Mesenchymal stem cell (in vitro differentiated cells and primary cell): ENCODE data around the gene ABCA6.
A peak's percentile ranks its signal among the peaks of the same experiment; 100 is the strongest.

Experiments used
- DNase-seq: peaks from one replicate; pipeline ENCODE4 v3.0.0-alpha.2; 2013
- H2AFZ ChIP-seq: one replicate; pipeline ENCODE4 v1.6.1; 2013; ENCODE audit warnings: low read depth, mild to moderate bottlenecking, control low read depth, inconsistent platforms, low read length, moderate library complexity
- H2AK5ac ChIP-seq: 2 replicates; pipeline ENCODE4 v1.6.1; 2013; ENCODE audit warnings: low read length, moderate library complexity, mild to moderate bottlenecking, inconsistent platforms; ENCODE audit not compliant: severe bottlenecking
- H2BK120ac ChIP-seq: one replicate; pipeline ENCODE4 v1.6.1; 2013; ENCODE audit warnings: low read depth, mild to moderate bottlenecking, inconsistent platforms, low read length, moderate library complexity
- H2BK12ac ChIP-seq, 2 experiments: one replicate each; pipeline ENCODE4 v1.6.1; 2013; ENCODE audit warnings: inconsistent platforms in 2 of 2, low read length in 2 of 2, mild to moderate bottlenecking in 2 of 2, moderate library complexity in 2 of 2, control low read depth in 1 of 2
- H2BK15ac ChIP-seq: one replicate; pipeline ENCODE4 v1.6.1; 2013; ENCODE audit warnings: mild to moderate bottlenecking, low read depth, inconsistent platforms; ENCODE audit not compliant: poor library complexity, severe bottlenecking
- H2BK5ac ChIP-seq: 2 replicates; pipeline ENCODE4 v1.6.1; 2013; ENCODE audit warnings: low read depth, mild to moderate bottlenecking, low read length, control low read depth, inconsistent platforms; ENCODE audit not compliant: poor library complexity, severe bottlenecking
- H3K14ac ChIP-seq, 2 experiments: one replicate each; pipeline ENCODE4 v1.6.1; 2013; ENCODE audit warnings: inconsistent platforms in 2 of 2, low read length in 2 of 2, control low read depth in 1 of 2, mild to moderate bottlenecking in 1 of 2, moderate library complexity in 1 of 2
- H3K18ac ChIP-seq, 2 experiments: one replicate each; pipeline ENCODE4 v1.6.1; 2013; ENCODE audit warnings: inconsistent platforms in 2 of 2, low read length in 2 of 2, control low read depth in 1 of 2, low read depth in 1 of 2, mild to moderate bottlenecking in 1 of 2
- H3K23ac ChIP-seq, 2 experiments: one replicate each; pipeline ENCODE4 v1.6.1; 2013; ENCODE audit warnings: inconsistent platforms in 2 of 2, low read length in 2 of 2, mild to moderate bottlenecking in 2 of 2, moderate library complexity in 2 of 2, control low read depth in 1 of 2
- H3K27ac ChIP-seq: 2 replicates; pipeline ENCODE4 v1.5.1; 2013; ENCODE audit warnings: mild to moderate bottlenecking, moderate library complexity, low read length, control low read depth, inconsistent platforms; ENCODE audit not compliant: poor library complexity, severe bottlenecking
- H3K27me3 ChIP-seq, 2 experiments: 2 replicates each; pipeline versions ENCODE4 v1.6.1 to v1.7.0; 2013; ENCODE audit warnings: low read length in 2 of 2, mild to moderate bottlenecking in 2 of 2, moderate library complexity in 2 of 2, control low read depth in 1 of 2, inconsistent platforms in 1 of 2; ENCODE audit not compliant: control insufficient read depth in 1 of 2, insufficient read depth in 1 of 2
- H3K36me3 ChIP-seq, 2 experiments: 2 replicates each; pipeline versions ENCODE4 v1.6.1 to v1.7.0; 2013; ENCODE audit warnings: low read length in 2 of 2, control low read depth in 1 of 2, inconsistent platforms in 1 of 2, low read depth in 1 of 2, mild to moderate bottlenecking in 1 of 2; ENCODE audit not compliant: insufficient read depth in 2 of 2, control insufficient read depth in 1 of 2
- H3K4ac ChIP-seq, 2 experiments: one replicate each; pipeline ENCODE4 v1.6.1; 2013; ENCODE audit warnings: inconsistent platforms in 2 of 2, low read length in 2 of 2, mild to moderate bottlenecking in 2 of 2, moderate library complexity in 2 of 2, control low read depth in 1 of 2, low read depth in 1 of 2
- H3K4me1 ChIP-seq: 2 replicates; pipeline ENCODE4 v1.6.1; 2013; ENCODE audit warnings: low read depth, low read length, control low read depth; ENCODE audit not compliant: control insufficient read depth, insufficient read depth
- H3K4me2 ChIP-seq: 2 replicates; pipeline ENCODE4 v1.6.1; 2013; ENCODE audit warnings: low read length, mild to moderate bottlenecking, inconsistent platforms; ENCODE audit not compliant: poor library complexity, severe bottlenecking
- H3K4me3 ChIP-seq, 2 experiments: 2 replicates each; pipeline versions ENCODE4 v1.5.1 to v1.7.0; 2013; ENCODE audit warnings: low read length in 2 of 2, mild to moderate bottlenecking in 2 of 2, control low read depth in 1 of 2, low read depth in 1 of 2; ENCODE audit not compliant: insufficient read depth in 1 of 2
- H3K79me1 ChIP-seq: replicated peaks from 2 replicates; pipeline ENCODE4 v1.6.1; 2013; ENCODE audit warnings: mild to moderate bottlenecking, control low read depth, low read length, inconsistent platforms; ENCODE audit not compliant: poor library complexity, severe bottlenecking
- H3K9ac ChIP-seq: 2 replicates; pipeline ENCODE4 v1.7.0; 2013; ENCODE audit warnings: mild to moderate bottlenecking, low read length, moderate library complexity
- H3K9me3 ChIP-seq: 2 replicates; pipeline ENCODE4 v1.7.0; 2013; ENCODE audit warnings: mild to moderate bottlenecking, low read length; ENCODE audit not compliant: control insufficient read depth
- H4K8ac ChIP-seq: one replicate; pipeline ENCODE4 v1.6.1; 2013; ENCODE audit warnings: inconsistent platforms, mild to moderate bottlenecking, low read length, moderate library complexity
- H4K91ac ChIP-seq: one replicate; pipeline ENCODE4 v1.6.1; 2013; ENCODE audit warnings: mild to moderate bottlenecking, low read length, inconsistent platforms
- WGBS: methylation state at CpG from one replicate; pipeline ENCODE4 v1.1.7; 2013; ENCODE audit warnings: mixed read lengths; 5-methylcytosine and 5-hydroxymethylcytosine counted together

The ABCA6 gene

DNA sequence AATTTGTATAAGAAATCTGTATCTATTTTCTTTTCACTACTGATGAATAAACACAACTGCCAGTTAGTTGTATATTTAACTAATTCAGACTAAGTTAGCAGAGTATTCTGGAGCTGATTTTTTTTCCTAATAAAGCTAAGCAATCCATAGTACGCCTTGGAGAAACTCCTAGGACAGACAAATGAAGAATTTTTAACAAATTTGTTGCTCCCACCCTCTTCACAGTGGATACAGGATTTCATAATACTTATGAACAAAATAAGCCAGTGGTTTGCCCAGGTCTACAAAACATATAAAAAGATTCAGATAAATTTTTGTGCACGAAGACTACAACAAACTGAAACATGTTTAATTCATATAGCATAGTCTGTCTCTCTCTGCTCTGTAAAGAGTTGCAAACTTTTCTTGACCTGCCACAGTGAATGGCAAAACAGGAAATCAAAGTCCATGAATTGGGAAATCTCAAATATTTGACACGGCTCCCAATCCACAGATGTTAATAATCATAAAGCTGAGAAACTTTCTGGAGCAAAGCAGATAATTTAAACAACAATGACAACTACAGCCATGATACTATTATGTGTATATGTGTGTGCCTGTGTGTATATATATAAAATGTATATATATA, 594 bp upstream of the ABCA6 start:
- 98% methylated on average over 2 of the region's 3 CpGs for WGBS
- Histone ChIP-seq H3K27ac (no peak overlapping the region), H4K91ac (no peak overlapping the region), H3K9ac (peak overlapping the region; percentile 97), H3K23ac (no peak overlapping the region), H2BK5ac (no peak overlapping the region), H3K4me1 (no peaks in the 10 kb centered on the region), H3K9me3 (peaks cover 3% of the 10 kb centered on the region), H3K18ac (no peak overlapping the region), H2BK15ac (no peak overlapping the region), H3K79me1 (no peaks in the 10 kb centered on the region), H2BK12ac (no peak overlapping the region), H2AFZ (no peak overlapping the region), H2AK5ac (no peak overlapping the region), H3K27me3 (no peaks in the 10 kb centered on the region), H4K8ac (no peak overlapping the region), H3K14ac (no peak overlapping the region), H3K4me3 (peak overlapping the region in 1 of 2 experiments; percentile 86), H3K36me3 (peaks cover 0 to 13% of the 10 kb centered on the region in 2 experiments), H2BK120ac (no peak overlapping the region), H3K4ac (no peak overlapping the region), H3K4me2 (no peak overlapping the region)
- DNase-seq = no peak

DNA sequence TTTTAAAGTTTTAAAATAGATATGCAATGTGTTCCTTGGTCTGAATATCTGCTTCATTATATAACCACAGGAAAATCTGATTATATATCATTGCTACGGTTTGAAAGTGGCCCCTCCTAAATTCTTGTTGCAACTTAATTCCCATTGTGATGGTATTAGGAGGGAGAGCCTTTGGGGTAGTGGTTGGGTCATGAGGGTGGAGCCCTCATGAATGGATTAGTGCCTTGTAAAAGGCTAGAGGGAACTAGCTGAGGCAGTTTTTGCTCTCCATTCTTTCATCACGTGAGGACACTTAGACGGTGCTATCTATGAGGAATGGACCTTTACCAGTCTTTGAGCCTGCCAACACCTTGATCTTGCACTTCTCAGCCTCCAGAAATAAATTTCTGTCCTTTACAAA, 7.6 kb downstream of the ABCA6 start:
- H3K9me3 ChIP-seq = peaks cover 9% of the 10 kb centered on the region
- no peak overlapping the region for H2BK15ac ChIP-seq
- no peak overlapping the region for H3K27ac ChIP-seq
- WGBS = 88% methylated on average over 3 of the region's 3 CpGs
- H3K4me2 ChIP-seq = no peak overlapping the region
- no peak overlapping the region for H2BK12ac ChIP-seq
- peaks cover 0 to 91% of the 10 kb centered on the region in 2 experiments for H3K36me3 ChIP-seq
- H3K9ac ChIP-seq = no peak overlapping the region
- DNase-seq = no peak
- no peak overlapping the region for H3K14ac ChIP-seq
- H2BK5ac ChIP-seq = no peak overlapping the region
- no peaks in the 10 kb centered on the region for H3K79me1 ChIP-seq
- no peak overlapping the region for H4K91ac ChIP-seq
- H3K18ac ChIP-seq = no peak overlapping the region
- no peak overlapping the region for H3K23ac ChIP-seq
- no peaks in the 10 kb centered on the region for H3K4me1 ChIP-seq
- no peak overlapping the region for H3K4ac ChIP-seq
- no peak overlapping the region for H3K4me3 ChIP-seq
- no peaks in the 10 kb centered on the region for H3K27me3 ChIP-seq
- no peak overlapping the region for H2AK5ac ChIP-seq
- no peak overlapping the region for H4K8ac ChIP-seq
- no peak overlapping the region for H2AFZ ChIP-seq
- H2BK120ac ChIP-seq = no peak overlapping the region

DNA sequence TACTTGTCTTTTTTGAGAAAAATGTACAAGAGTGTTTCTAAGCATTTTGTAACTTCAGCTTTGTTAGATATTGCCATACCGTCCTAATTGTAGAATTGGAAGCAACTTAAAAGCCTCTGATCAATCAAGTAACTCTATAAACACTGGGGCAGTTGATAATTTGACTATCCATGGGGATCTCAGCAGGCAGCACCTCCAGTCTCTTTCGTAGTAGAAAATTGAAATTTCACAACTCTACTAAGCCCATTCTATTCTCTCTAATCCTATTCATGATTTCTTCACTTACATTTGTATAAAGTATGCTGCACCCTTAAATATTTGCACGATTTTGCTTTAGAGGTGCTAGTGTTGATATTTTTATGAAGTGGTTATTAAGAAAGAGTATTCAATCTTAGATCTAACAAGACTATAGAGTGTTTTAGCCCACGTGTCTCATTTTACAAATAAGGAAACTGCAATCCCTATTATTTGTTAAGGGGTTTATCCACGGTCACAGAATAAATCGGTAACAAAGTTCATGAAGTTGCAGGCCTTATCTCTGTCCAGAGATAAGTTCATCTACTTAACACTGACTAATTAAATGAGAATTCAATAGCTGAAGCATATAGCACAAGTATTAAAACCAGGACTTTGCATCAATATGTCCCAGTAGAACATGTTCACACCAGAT, 10.9 kb downstream of the ABCA6 start:
- Histone ChIP-seq H3K23ac (no peak overlapping the region), H3K4me3 (no peak overlapping the region), H3K9me3 (no peaks in the 10 kb centered on the region), H3K27me3 (no peaks in the 10 kb centered on the region), H2BK12ac (no peak overlapping the region), H2BK120ac (no peak overlapping the region), H2AFZ (no peak overlapping the region), H2BK15ac (no peak overlapping the region), H2AK5ac (no peak overlapping the region), H3K14ac (no peak overlapping the region), H3K4me2 (no peak overlapping the region), H3K36me3 (peaks cover 0 to 99% of the 10 kb centered on the region in 2 experiments), H4K8ac (no peak overlapping the region), H3K27ac (no peak overlapping the region), H2BK5ac (no peak overlapping the region), H3K4me1 (no peaks in the 10 kb centered on the region), H3K18ac (no peak overlapping the region), H3K9ac (no peak overlapping the region), H3K79me1 (no peaks in the 10 kb centered on the region), H4K91ac (no peak overlapping the region), H3K4ac (no peak overlapping the region)
- no peak for DNase-seq
- 86% methylated on average over 5 of the region's 6 CpGs for WGBS

DNA sequence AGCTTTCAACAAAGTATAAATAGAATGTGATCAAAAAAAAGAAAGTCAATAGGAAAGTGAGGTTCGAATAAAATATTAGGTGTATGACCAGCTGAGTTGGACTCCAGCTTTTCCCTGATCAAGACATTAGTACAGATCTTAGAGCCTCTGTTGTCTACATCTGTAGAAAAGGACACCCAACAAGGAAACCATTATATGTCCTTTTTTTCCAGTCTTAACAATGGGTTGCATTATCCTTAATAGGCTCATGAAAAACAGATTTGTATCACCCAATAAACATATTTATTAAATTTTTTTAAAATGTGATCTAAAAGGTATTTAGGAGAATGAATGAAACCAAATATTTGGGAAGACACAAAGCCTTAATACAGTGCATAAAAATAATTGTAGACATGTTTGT, 18.1 kb downstream of the ABCA6 start:
- no peak for DNase-seq
- Histone ChIP-seq H3K23ac (no peak overlapping the region), H3K18ac (no peak overlapping the region), H3K4me3 (no peak overlapping the region), H3K4me1 (no peaks in the 10 kb centered on the region), H2BK12ac (no peak overlapping the region), H2AK5ac (no peak overlapping the region), H4K8ac (no peak overlapping the region), H4K91ac (no peak overlapping the region), H2BK5ac (no peak overlapping the region), H2BK120ac (no peak overlapping the region), H3K14ac (no peak overlapping the region), H3K4me2 (no peak overlapping the region), H3K9ac (no peak overlapping the region), H2AFZ (no peak overlapping the region), H3K79me1 (no peaks in the 10 kb centered on the region), H3K4ac (no peak overlapping the region), H3K36me3 (peaks cover 0 to 95% of the 10 kb centered on the region in 2 experiments), H2BK15ac (no peak overlapping the region), H3K27ac (no peak overlapping the region), H3K27me3 (no peaks in the 10 kb centered on the region), H3K9me3 (no peaks in the 10 kb centered on the region)
- 100% methylated on average over 1 of the region's 1 CpG for WGBS
